ENCODE measurements around the gene DISC1. TPM values are rescaled to one million over a fixed set of nuclear protein-coding genes. Genes with fewer than 3 reads are reported as not detected.

DISC1 gene
- total RNA-seq, 5 donors from 2014 or later (not counting 1 experiment from before 2014, with no cell fraction given) = 12.9 to 37.0 (median 14.6) TPM

DNA sequence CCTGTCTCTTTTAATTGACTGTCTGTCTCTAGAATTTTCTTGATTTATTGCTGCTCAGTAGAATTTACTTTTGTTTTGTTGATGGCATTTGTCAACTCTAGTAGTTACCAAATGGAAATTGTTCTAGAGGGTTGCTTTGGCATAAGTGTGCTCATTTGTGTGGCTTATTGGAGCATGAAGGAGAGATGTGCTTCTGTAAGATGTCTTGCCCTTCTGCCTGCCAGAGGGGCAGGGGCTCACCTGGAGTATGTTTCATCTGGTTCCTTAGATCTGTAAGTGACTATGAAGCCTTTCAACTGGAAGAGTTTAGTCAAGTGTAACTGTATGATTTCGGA is 345.5 kb downstream of the DISC1 start:
- peaks cover 5 to 23% (median 17%) of the 10 kb centered on the region in 3 donors for H3K4me1 Mint-ChIP-seq
- DNase-seq = no peak
- H3K4me1 ChIP-seq (ENCODE audit: control insufficient read depth in 1 of 2, extremely low read depth in 1 of 2, insufficient read depth in 2 of 2, low read length in 2 of 2) = peaks cover 5 to 10% of the 10 kb centered on the region in 2 experiments
- H3K27ac Mint-ChIP-seq = no peak overlapping the region
- no peaks in the 10 kb centered on the region for H3K9me3 ChIP-seq
- no peak overlapping the region for H3K4me3 ChIP-seq (ENCODE audit: control insufficient read depth in 1 of 2, extremely low read depth in 1 of 2, low read length in 1 of 2)
- H3K27me3 ChIP-seq (replicated peaks in 1 of 2; ENCODE audit: control insufficient read depth in 2 of 2, extremely low read depth in 1 of 2, insufficient read depth in 2 of 2, low read length in 1 of 2) = no peaks in the 10 kb centered on the region
- no CpG with 5 or more reads among the region's 1 CpG for whole genome bisulfite sequencing (ENCODE audit: insufficient coverage)
- no peak for ATAC-seq (replicated peaks in 1 of 4)
- H3K27ac ChIP-seq (ENCODE audit: low read length) = no peak overlapping the region
- no peaks in the 10 kb centered on the region for H3K27me3 Mint-ChIP-seq
- no peak overlapping the region for H3K4me3 Mint-ChIP-seq
- peaks cover 51% of the 10 kb centered on the region for H3K36me3 Mint-ChIP-seq
- H3K36me3 ChIP-seq (ENCODE audit: control insufficient read depth in 2 of 2, extremely low read depth in 1 of 2, insufficient read depth in 1 of 2, low read length in 1 of 2) = peaks cover 0 to 2% of the 10 kb centered on the region in 2 donors
- ChIA-PET POLR2A (no interaction called here), CTCF (no interaction called here)
- H3K9me3 Mint-ChIP-seq = peaks cover under 1 to 11% (median 3%) of the 10 kb centered on the region in 3 donors

DNA sequence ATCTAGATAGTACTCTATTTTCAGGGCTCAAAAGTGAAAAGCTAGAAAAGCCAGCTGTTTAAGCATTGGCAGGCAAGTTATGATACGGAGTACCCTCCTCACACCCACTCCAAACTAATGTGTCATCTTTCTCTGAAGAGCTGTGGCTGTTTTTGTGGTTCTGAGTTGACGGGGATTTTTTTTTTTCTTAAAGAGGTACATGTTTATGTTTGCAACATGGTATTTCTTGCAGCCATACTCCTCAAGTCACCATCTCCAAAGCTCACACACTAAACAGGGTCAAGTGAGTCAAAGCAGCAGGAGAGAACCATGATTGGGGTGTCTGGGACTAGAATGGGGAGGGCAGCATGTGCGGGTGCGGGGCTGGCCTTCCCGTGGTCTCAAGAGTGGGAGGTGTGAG is 347.2 kb downstream of the DISC1 start:
- ATAC-seq (replicated peaks in 1 of 4) (peak in 1 of 4 experiments; percentile 52), DNase-seq (peak in 1 of 35 experiments; percentile 19)
- Histone ChIP-seq H3K4me1 (ENCODE audit: control insufficient read depth in 1 of 2, extremely low read depth in 1 of 2, insufficient read depth in 2 of 2, low read length in 2 of 2) (peaks cover 5 to 10% of the 10 kb centered on the region in 2 experiments), H3K9me3 (no peaks in the 10 kb centered on the region), H3K4me3 (ENCODE audit: control insufficient read depth in 1 of 2, extremely low read depth in 1 of 2, low read length in 1 of 2) (no peak overlapping the region), H3K36me3 (ENCODE audit: control insufficient read depth in 2 of 2, extremely low read depth in 1 of 2, insufficient read depth in 1 of 2, low read length in 1 of 2) (peaks cover 0 to 2% of the 10 kb centered on the region in 2 donors), H3K27ac (ENCODE audit: low read length) (no peak overlapping the region), H3K27me3 (replicated peaks in 1 of 2; ENCODE audit: control insufficient read depth in 2 of 2, extremely low read depth in 1 of 2, insufficient read depth in 2 of 2, low read length in 1 of 2) (no peaks in the 10 kb centered on the region)
- H3K4me1 Mint-ChIP-seq = peaks cover 5 to 23% (median 17%) of the 10 kb centered on the region in 3 donors
- peaks cover 3 to 15% (median 5%) of the 10 kb centered on the region in 3 donors for H3K9me3 Mint-ChIP-seq
- WGBS (ENCODE audit: insufficient coverage) = no CpG with 5 or more reads among the region's 5 CpGs
- H3K27me3 Mint-ChIP-seq = no peaks in the 10 kb centered on the region
- no peak overlapping the region for H3K27ac Mint-ChIP-seq
- POLR2A ChIA-PET = interaction anchor here in 1 of 2 donors (0.5 kb wide), 1 partner anchor 252 kb away, joined by 5 read pairs; no protein-coding TSS in a partner anchor
- CTCF ChIA-PET = no interaction called here
- H3K36me3 Mint-ChIP-seq = peaks cover 48% of the 10 kb centered on the region
- H3K4me3 Mint-ChIP-seq = no peak overlapping the region

DNA sequence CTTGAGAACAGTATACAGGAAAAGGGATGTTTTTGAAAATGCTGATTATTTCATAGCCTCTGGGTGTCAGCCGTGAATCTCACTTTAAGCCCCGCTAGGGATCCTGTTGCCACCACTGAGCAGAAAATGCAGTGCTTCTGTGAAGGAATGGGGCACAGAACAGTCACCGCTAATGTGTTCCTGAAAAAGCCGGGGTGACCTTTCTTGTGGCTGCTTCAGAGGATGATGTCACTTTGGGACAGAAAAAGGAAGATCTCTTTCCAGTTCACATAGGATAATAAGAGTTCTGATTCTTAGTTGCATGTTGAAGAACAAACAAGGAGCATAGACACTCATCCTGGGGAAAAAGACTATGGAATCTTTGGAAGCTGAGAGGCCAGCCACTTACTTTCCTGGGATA is 349.6 kb downstream of the DISC1 start:
- H3K27ac ChIP-seq (ENCODE audit: low read length) = no peak overlapping the region
- ATAC-seq (replicated peaks in 1 of 4) (no peak), DNase-seq (no peak)
- no peaks in the 10 kb centered on the region for H3K27me3 ChIP-seq (replicated peaks in 1 of 2; ENCODE audit: control insufficient read depth in 2 of 2, extremely low read depth in 1 of 2, insufficient read depth in 2 of 2, low read length in 1 of 2)
- Mint-ChIP-seq H3K27ac (no peak overlapping the region), H3K4me1 (peaks cover 0 to 16% (median 12%) of the 10 kb centered on the region in 3 donors), H3K4me3 (no peak overlapping the region), H3K36me3 (peaks cover 32% of the 10 kb centered on the region), H3K27me3 (no peaks in the 10 kb centered on the region), H3K9me3 (peaks cover 3 to 15% (median 5%) of the 10 kb centered on the region in 3 donors)
- H3K4me3 ChIP-seq (ENCODE audit: control insufficient read depth in 1 of 2, extremely low read depth in 1 of 2, low read length in 1 of 2) = no peak overlapping the region
- H3K9me3 ChIP-seq = no peaks in the 10 kb centered on the region
- peaks cover 0 to 2% of the 10 kb centered on the region in 2 donors for H3K36me3 ChIP-seq (ENCODE audit: control insufficient read depth in 2 of 2, extremely low read depth in 1 of 2, insufficient read depth in 1 of 2, low read length in 1 of 2)
- 100% methylated on average over 2 of the region's 4 CpGs for WGBS (ENCODE audit: insufficient coverage)
- POLR2A ChIA-PET = no interaction called here
- CTCF ChIA-PET = no interaction called here
- peaks cover 5 to 10% of the 10 kb centered on the region in 2 experiments for H3K4me1 ChIP-seq (ENCODE audit: control insufficient read depth in 1 of 2, extremely low read depth in 1 of 2, insufficient read depth in 2 of 2, low read length in 2 of 2)

DNA sequence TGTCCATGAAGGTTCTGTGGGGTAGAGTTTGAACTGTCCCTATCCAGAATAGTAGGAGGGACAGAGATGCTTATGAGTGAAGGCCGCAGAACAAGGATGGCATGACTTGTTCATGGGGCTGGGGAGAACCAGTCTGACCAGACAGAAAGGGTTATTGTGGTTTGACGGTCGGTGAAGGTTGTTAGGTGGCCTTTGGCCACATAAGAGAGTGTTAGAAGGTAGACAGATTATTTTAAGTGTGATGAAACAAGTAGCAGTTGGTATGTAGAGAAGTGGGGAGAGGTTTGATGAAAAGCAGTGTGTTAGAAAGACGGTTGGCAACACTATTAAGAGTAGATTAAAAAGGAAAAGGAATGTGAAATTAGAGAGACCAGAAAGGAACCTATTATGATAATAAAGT is 355.1 kb downstream of the DISC1 start:
- Mint-ChIP-seq H3K4me3 (no peak overlapping the region), H3K27me3 (no peaks in the 10 kb centered on the region), H3K4me1 (peaks cover 5 to 19% (median 11%) of the 10 kb centered on the region in 3 donors), H3K36me3 (peaks cover 12% of the 10 kb centered on the region), H3K27ac (peak overlapping the region in 1 of 2 donors; percentile 13), H3K9me3 (peaks cover 0 to 7% (median 5%) of the 10 kb centered on the region in 3 donors)
- Histone ChIP-seq H3K4me1 (ENCODE audit: control insufficient read depth in 1 of 2, extremely low read depth in 1 of 2, insufficient read depth in 2 of 2, low read length in 2 of 2) (peaks cover 5% of the 10 kb centered on the region in 2 experiments), H3K27me3 (replicated peaks in 1 of 2; ENCODE audit: control insufficient read depth in 2 of 2, extremely low read depth in 1 of 2, insufficient read depth in 2 of 2, low read length in 1 of 2) (no peaks in the 10 kb centered on the region), H3K36me3 (ENCODE audit: control insufficient read depth in 2 of 2, extremely low read depth in 1 of 2, insufficient read depth in 1 of 2, low read length in 1 of 2) (no peaks in the 10 kb centered on the region), H3K4me3 (ENCODE audit: control insufficient read depth in 1 of 2, extremely low read depth in 1 of 2, low read length in 1 of 2) (no peak overlapping the region), H3K27ac (ENCODE audit: low read length) (no peak overlapping the region), H3K9me3 (no peaks in the 10 kb centered on the region)
- ChIA-PET POLR2A (no interaction called here), CTCF (interaction anchor here in 1 of 2 donors (0.6 to 0.8 kb wide), 2 partner anchors 671 to 1748 kb away, joined by 3 to 9 read pairs; no protein-coding TSS in a partner anchor)
- no peak for ATAC-seq (replicated peaks in 1 of 4)
- DNase-seq = no peak
- WGBS (ENCODE audit: insufficient coverage) = 96% methylated on average over 4 of the region's 4 CpGs

DNA sequence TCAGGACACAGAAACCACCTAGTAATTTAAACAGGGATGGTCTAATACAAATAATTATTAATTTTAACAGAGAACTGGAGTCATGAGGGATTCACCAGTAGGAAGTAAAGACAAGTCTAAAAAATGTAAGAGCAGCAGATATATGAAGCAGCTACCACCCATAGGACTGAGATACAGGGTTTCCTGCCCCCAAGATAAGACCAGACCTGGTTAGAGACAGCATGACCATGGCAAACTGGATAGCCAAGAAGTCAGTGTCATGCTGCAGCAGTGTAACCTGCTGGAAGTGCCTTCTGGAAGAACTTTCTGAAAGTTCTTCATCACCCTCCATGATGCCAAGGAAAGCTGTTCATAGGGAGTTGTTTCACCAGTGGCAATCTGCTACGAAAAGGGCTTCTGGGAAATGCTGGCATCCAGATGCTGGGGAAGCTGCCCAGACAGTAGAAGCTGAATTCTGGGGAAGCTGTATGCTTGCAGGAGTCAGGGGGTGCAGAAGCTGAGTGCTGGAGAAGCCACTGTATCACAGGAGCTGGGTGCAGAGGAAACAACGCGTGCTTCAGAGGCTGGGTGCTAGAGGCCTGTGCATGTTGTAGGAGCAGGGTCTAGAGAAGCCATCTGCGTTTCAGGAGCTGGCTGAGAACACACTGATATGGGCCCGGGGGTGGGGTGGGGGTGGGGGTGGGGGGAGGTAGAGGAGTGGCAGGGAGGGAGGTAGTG is 356.4 kb downstream of the DISC1 start:
- H3K27me3 Mint-ChIP-seq = no peaks in the 10 kb centered on the region
- peaks cover 6% of the 10 kb centered on the region for H3K36me3 Mint-ChIP-seq
- no peaks in the 10 kb centered on the region for H3K9me3 ChIP-seq
- no peaks in the 10 kb centered on the region for H3K9me3 Mint-ChIP-seq
- peaks cover 5 to 19% (median 11%) of the 10 kb centered on the region in 3 donors for H3K4me1 Mint-ChIP-seq
- ChIA-PET CTCF (no interaction called here), POLR2A (no interaction called here)
- no peaks in the 10 kb centered on the region for H3K36me3 ChIP-seq (ENCODE audit: control insufficient read depth in 2 of 2, extremely low read depth in 1 of 2, insufficient read depth in 1 of 2, low read length in 1 of 2)
- H3K27ac Mint-ChIP-seq = no peak overlapping the region
- WGBS (ENCODE audit: insufficient coverage) = 53% methylated on average over 3 of the region's 5 CpGs
- peak overlapping the region in 1 of 3 donors; percentile 11 for H3K4me3 Mint-ChIP-seq
- no peak overlapping the region for H3K27ac ChIP-seq (ENCODE audit: low read length)
- ATAC-seq (replicated peaks in 1 of 4) (no peak), DNase-seq (no peak)
- no peak overlapping the region for H3K4me3 ChIP-seq (ENCODE audit: control insufficient read depth in 1 of 2, extremely low read depth in 1 of 2, low read length in 1 of 2)
- H3K4me1 ChIP-seq (ENCODE audit: control insufficient read depth in 1 of 2, extremely low read depth in 1 of 2, insufficient read depth in 2 of 2, low read length in 2 of 2) = peaks cover 5% of the 10 kb centered on the region in 2 experiments
- H3K27me3 ChIP-seq (replicated peaks in 1 of 2; ENCODE audit: control insufficient read depth in 2 of 2, extremely low read depth in 1 of 2, insufficient read depth in 2 of 2, low read length in 1 of 2) = no peaks in the 10 kb centered on the region

DNA sequence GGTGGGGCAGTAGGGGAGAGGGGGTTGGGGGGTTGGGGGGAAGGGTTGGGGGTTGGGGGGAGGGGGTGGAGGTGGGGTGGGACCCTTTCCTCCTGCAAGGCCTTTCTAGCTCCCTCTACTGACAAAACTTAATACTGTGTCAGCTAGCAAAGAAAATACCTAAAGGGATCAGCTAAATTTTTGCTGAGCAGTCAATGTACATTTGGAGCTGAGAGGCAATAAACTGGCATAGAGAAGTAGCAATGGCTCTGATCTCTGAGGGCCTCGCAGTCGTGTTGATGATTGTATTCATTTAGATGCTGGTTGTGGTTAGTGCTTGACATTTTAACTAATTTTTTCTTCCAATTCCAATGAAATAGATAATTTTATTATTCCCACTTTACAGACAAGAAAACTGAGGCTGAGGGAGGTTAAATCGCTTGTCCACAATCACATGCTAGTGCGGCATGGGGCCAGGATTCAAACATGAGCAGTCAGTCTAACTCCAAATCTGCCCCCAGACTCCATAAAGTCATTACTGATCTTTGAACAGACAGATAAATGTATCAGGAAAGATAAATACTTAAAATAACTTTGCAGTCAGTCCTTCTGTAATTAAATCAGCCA is 357.1 kb downstream of the DISC1 start:
- no CpG with 5 or more reads among the region's 4 CpGs for WGBS (ENCODE audit: insufficient coverage)

More for the DNA sequence above, 357.1 kb downstream of the DISC1 start:
- DNase-seq = no peak
- Mint-ChIP-seq H3K36me3 (peaks cover 6% of the 10 kb centered on the region), H3K27ac (no peak overlapping the region), H3K9me3 (no peaks in the 10 kb centered on the region), H3K4me3 (no peak overlapping the region), H3K27me3 (no peaks in the 10 kb centered on the region), H3K4me1 (peaks cover 5 to 19% (median 11%) of the 10 kb centered on the region in 3 donors)
- POLR2A ChIA-PET = no interaction called here
- Histone ChIP-seq H3K27ac (ENCODE audit: low read length) (no peak overlapping the region), H3K36me3 (ENCODE audit: control insufficient read depth in 2 of 2, extremely low read depth in 1 of 2, insufficient read depth in 1 of 2, low read length in 1 of 2) (no peaks in the 10 kb centered on the region), H3K4me1 (ENCODE audit: control insufficient read depth in 1 of 2, extremely low read depth in 1 of 2, insufficient read depth in 2 of 2, low read length in 2 of 2) (peaks cover 5% of the 10 kb centered on the region in 2 experiments), H3K27me3 (replicated peaks in 1 of 2; ENCODE audit: control insufficient read depth in 2 of 2, extremely low read depth in 1 of 2, insufficient read depth in 2 of 2, low read length in 1 of 2) (no peaks in the 10 kb centered on the region), H3K4me3 (ENCODE audit: control insufficient read depth in 1 of 2, extremely low read depth in 1 of 2, low read length in 1 of 2) (no peak overlapping the region), H3K9me3 (no peaks in the 10 kb centered on the region)
- ATAC-seq (replicated peaks in 1 of 4) = no peak
- CTCF ChIA-PET = no interaction called here

Data from T-cell (primary cell).